GM19043 (cell line): Measurements from ENCODE around the gene THEM5.
"Not testable (repeated sequence)": the region's sequence is repeated elsewhere in the genome, so short reads cannot be mapped to it uniquely, and the experiment has no call there.

Experiments used
- ATAC-seq: cut with Tn5 transposase; IDR thresholded peaks from one replicate; pipeline ENCODE4 v1.9.1; 2021; ENCODE audit warnings: low read depth; ENCODE audit not compliant: unreplicated experiment

The THEM5 gene, protein sequence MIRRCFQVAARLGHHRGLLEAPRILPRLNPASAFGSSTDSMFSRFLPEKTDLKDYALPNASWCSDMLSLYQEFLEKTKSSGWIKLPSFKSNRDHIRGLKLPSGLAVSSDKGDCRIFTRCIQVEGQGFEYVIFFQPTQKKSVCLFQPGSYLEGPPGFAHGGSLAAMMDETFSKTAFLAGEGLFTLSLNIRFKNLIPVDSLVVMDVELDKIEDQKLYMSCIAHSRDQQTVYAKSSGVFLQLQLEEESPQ

GRCh38 chr1:151853411-151853943 is at the start of gene THEM5:
Gene THEM5, minus strand, starts transcription at chr1:151853712. Its CDS starts 147 bp downstream, at chr1:151853565.
- no peak for ATAC-seq

DNA sequence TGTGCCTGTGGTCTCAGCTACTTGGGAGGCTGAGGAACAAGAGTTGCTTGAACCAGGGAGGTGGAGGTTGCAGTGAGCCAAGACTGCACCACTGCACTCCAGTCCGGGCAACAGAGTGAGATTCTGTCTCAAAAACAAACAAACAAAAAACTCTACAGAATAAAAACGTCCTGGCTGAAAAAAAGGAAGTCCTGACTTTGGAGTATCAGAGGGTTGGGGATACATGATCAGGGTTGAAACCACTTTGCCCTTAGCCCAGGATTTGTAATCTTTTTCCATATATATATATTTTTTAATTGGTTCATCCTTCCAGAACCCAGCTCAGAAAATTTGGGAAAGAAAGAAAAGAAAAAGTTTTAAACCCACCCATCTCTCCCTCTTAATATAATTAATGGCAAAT is 49.3 kb upstream of the THEM5 start:
- no peak for ATAC-seq

GRCh38 chr1:151900804-151901203 is 47.3 kb upstream of the THEM5 start:
- not testable (repeated sequence) for ATAC-seq

DNA sequence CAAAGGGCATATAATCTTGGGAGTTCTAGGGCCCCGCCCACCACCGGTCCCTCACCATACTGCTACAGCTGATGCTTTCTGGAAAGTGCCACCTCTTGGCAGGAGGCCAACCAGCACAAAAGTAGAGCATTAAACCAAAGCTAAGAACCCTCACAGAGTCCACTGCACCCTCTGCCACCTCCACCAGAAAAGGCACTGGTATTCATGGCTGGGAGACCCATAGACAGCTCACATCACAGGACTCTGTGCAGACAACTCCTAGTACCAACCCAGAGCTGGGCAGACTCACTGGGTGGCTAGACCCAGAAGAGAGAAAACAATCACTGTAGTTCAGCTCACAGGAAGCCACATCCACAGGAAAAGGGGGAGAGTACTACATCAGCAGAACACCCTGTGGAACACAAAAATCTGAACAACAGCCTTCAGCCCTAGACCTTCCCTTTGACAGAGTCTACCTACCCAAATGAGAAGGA is 45.0 kb upstream of the THEM5 start:
- no peak for ATAC-seq

- ATAC-seq, result no peak
These were observed 44.5 kb upstream of the THEM5 start for GRCh38 chr1:151897991-151898431.

DNA sequence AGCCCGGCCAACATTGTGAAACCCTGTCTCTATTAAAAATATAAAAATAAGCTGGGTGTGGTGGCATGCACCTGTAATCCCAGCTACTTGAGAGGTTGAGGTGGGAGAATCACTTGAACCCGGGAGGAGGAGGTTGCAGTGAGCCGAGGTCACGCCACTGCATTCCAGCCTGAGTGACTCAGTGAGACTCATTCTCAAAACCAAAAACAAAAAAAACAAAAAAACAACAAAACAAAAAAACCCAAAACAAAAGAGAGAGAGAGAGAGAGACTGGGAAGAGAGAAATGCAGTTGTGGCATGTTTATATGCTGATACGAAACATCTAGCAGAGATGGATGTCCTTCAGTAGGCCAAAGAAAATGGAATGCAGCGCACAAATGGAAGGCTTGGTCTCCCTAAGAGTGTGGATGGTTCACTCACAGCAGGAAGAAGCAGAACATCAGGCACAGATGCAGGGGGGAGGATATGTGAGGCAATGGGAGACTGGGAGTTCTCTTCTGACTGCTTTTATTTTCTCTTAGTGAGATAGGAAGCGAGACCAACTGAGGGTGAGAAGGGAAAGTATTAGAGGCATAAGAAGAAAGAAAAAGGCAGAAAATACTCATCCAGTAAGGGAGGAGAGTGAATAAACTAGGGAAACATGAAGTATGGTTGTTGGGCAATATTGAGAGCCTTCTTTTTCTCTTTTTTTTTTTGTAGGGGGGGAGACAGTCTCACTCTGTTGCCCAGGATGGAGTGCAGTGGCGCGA is 39.8 kb upstream of the THEM5 start:
- ATAC-seq, result no peak

DNA sequence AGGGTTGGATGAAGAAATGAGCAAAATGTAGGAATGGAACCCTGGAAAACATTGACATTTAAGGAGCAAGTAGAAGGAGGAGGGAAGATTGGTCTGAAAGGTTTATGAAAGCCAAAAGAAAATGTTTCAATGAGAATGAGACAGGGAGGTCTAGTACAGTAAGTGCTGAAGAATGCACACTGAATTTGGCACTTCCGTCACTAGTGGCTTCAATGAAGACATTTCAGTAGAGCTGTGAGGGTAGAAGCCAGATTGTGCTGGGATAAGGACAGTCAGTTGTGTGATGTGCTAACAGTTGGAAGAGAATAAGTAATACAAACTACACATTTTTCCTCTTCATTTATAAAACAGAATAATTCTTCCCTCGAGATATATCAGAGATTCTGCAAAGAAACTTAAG is 38.7 kb upstream of the THEM5 start:
- ATAC-seq, result no peak

GRCh38 chr1:151891512-151891911 is 38.0 kb upstream of the THEM5 start:
- ATAC-seq, result no peak

DNA sequence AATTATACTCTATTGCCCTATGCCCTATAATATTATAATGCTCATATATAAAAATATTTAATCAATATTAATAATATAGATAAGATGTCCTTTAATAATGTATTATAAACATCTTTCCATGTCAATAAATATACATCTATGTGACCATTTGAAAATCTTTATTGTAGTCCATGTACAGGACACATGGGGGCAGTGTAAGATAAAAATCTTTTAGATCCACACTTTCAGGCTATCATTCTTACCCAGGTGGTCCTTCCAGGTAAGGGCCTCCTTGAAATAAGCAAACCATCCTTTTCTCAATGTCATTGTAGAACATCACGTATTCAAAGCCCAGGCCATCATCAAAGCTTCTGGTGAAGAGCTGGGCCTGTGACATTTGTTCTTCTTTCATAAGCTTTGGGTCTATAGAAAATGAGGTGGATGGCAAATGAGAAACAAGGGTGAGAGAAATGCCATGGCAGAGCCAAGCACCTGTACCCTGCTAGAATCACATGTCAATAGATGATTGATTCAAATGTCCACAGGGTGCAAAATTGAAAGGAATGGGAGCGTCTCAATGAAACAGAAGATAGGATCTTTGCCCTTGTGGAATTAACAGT is 35.6 kb upstream of the THEM5 start:
- ATAC-seq, result no peak

DNA sequence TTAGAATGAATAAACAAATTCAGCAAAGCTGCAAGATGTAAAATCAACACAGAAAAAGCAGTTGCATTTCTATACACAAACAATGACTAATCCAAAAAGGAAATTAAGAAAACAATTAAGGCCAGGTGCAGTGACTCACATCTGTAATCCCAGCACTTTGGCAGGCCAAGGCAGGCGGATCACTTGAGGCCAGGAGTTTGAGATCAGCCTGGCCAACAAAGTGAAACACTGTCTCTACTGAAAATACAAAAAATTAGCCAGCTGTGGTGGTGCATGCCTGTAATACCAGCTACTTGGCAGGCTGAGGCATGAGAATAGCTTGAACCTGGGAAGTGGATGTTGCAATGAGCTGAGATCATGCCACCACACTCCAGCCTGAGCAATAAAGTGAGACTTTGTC is 33.5 kb upstream of the THEM5 start:
- no peak for ATAC-seq

GRCh38 chr1:151885479-151885878 is 32.0 kb upstream of the THEM5 start:
- no peak for ATAC-seq

DNA sequence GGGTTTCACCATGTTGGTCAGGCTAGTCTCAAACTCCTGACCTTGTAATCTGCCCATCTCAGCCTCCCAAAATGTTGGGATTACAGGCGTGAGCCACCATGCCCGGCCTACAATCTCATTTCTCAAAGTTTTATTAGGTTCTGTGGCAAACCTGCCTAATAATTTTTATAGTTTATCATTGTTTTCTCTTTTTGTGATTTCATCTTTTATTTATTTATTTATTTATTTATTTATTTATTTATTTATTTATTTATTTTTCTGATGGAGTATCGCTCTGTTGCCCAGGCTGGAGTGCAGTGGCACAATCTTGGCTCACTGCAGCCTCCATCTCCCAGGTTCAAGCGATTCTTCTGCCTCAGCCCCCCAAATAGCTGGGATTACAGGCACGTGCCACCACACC is 31.4 kb upstream of the THEM5 start:
- ATAC-seq, result not testable (repeated sequence)

DNA sequence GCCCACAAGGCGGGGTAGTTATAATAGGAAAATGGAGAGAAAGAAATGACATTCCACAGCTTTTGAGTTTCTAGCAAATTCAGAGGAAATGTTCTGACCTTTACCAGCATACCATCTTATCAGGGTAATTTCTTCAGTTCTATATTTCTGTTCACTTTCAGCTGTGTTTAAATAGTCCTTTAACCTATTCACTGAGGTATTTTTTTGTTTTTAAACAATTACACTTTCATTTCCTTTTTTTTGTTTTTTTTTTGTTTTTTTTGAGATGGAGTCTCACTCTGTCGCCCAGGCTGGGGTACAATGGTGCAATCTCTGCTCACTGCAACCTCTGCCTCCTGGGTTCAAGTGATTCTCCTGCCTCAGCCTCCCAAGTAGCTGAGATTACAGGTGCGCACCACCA is 30.9 kb upstream of the THEM5 start:
- ATAC-seq, result not testable (repeated sequence)

DNA sequence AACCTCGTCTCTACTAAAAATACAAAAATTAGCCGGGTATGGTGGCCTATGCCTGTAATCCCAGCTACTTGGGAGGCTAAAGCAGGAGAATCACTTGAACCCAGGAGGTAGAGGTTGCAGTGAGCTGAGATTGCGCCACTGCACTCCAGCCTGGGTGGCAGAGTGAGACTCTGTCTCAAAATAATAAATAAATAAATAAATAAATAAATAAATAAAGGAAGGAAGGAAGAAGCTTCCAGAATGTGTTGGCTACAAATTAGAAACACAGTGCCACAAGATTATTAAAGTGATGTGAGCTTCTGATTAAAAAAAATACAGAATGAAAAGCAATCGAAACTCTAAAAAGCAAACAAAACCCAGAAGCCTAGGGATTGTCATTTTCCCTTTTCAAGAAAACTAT is 30.4 kb upstream of the THEM5 start:
- ATAC-seq, result not testable (repeated sequence)

DNA sequence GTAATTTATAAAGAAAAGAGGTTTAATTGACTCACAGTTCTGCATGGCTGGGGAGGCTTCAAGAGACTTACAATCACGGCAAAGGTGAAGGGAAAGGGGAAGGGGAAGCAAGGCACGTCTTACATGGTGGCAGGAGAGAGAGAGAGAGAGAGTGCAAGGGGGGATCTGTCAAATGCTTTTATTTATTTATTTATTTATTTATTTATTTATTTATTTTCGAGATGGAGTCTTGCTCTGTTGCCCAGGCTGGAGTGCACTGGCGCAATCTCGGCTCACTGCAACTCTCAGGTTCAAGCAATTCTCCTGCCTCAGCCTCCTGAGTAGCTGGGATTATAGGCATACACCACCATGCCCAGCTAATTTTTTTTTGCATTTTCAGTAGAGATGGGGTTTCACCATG is 29.4 kb upstream of the THEM5 start:
- ATAC-seq, result not testable (repeated sequence)

DNA sequence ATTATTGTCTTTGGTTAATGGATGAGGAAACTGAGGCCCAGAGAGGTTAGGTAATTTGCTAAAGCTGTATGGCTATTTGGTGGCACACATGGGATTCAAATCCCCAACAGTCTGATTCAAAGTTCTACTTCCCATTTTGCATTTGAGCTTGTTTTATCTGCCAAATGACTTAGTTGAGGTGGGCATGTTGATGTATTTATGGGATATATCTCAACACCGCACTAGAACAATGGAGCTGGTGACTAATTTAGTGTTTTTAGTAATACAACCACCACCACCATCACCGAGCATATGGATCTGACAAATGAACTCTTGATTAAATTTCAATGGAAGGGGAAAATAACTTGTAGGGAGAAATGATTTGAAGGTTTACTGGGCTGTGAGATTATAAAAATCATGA is 29.0 kb upstream of the THEM5 start:
- ATAC-seq, result no peak

DNA sequence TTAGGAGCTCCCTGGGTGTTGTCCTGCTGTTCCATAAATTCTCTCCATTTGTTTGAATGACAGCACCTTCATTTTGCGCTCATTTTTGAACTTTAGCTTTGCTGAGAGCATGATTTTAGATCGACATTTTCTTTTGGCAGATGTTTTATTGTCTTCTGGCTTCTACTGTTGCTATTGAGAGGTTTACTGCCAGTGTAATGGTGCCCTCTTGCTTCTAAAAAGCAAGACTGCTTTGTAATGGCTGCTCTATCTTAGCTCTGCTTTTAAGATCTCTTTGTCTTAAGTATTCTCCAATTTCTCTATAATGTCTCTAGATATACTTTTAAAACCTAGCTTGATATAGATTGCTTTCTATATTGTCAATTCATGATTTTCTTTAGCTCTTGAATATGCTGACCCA is 28.0 kb upstream of the THEM5 start:
- ATAC-seq, result no peak

GRCh38 chr1:151875419-151876097 is 22.0 kb upstream of the THEM5 start:
- no peak for ATAC-seq

- not testable (repeated sequence) for ATAC-seq
These were observed 19.3 kb upstream of the THEM5 start for GRCh38 chr1:151872776-151873175.

DNA sequence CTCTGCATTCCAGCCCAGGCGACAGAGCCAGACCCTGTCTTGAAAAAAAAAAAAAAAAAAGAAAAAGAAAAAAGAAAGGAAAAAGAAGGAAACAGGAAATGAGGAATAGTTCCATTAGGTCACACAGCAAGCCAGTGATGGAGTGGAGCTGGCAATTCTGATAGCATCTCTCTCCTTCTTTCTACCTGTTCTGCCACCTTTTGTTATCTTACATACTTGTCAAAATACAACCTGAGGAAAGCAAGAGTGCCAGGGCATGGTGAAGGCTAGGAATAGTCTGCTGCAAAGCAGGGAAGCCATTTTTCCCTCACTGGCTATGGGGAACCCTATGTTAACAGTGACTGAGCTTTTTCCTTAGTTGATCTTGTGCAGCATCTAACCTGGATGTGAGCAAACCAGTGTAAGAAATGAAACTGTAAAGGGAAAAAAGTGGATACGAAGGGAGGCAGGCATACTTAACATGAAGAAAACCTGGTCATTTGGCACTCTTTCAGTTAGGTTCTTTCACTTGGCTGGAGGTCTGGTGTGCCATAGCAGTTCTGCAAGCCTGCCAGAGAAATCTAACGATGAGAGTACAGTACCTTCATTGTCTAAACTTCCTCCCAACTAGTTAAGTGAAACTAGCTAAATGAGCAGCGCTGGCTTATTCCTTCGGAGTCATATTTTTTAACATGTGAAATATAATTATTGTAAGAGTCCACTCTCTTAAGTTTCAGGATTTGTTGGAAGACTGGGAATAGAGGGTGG is 17.9 kb upstream of the THEM5 start:
- ATAC-seq, result no peak
